Chondrocyte (in vitro differentiated cells): ENCODE data around the gene CTNNBL1. TPM values are rescaled to one million over a fixed set of nuclear protein-coding genes. Genes with fewer than 3 reads are reported as not detected.

ENCODE experiments used
- DNase-seq: peaks from one replicate; pipeline ENCODE4 v3.0.0; 2021; ENCODE audit warnings: mixed read lengths, low spot score
- H3K27ac Mint-ChIP-seq: one replicate; pipeline ENCODE4 v1.8.0; 2021; ENCODE audit warnings: mild to moderate bottlenecking, moderate library complexity, mixed read lengths; ENCODE audit not compliant: unreplicated experiment
- H3K27me3 Mint-ChIP-seq: 2 replicates; pipeline ENCODE4 v1.8.0; 2021; ENCODE audit warnings: low read depth, mixed read lengths
- H3K36me3 Mint-ChIP-seq: 2 replicates; pipeline ENCODE4 v1.8.0; 2021; ENCODE audit warnings: low read depth, mixed read lengths
- H3K4me1 Mint-ChIP-seq: 2 replicates; pipeline ENCODE4 v1.8.0; 2021; ENCODE audit warnings: low read depth, mild to moderate bottlenecking, mixed read lengths
- H3K4me3 Mint-ChIP-seq: one replicate; pipeline ENCODE4 v1.8.0; 2021; ENCODE audit warnings: mild to moderate bottlenecking, moderate library complexity, mixed read lengths; ENCODE audit not compliant: unreplicated experiment
- H3K9me3 Mint-ChIP-seq: 2 replicates; pipeline ENCODE4 v1.8.0; 2021; ENCODE audit warnings: low read depth, mixed read lengths
- CTCF ChIP-seq: fragments of 200-600 bp; sonication (generic); IDR thresholded peaks from 2 replicates; pipeline ENCODE4 v1.5.0; 2021; ENCODE audit warnings: antibody characterized with exemption, mild to moderate bottlenecking, moderate library complexity
- total RNA-seq: library from RNA; stranded (reverse); gene quantifications from 3 replicates; pipeline ENCODE4 v1.2.1, GENCODE V29; 2021

The CTNNBL1 gene
- total RNA-seq, 1 donor from 2014 or later = 36.0 TPM

- DNase-seq = no peak
- Mint-ChIP-seq H3K27me3 (peaks cover 10% of the 10 kb centered on the region), H3K9me3 (no peaks in the 10 kb centered on the region), H3K27ac (no peak overlapping the region), H3K4me3 (no peak overlapping the region), H3K4me1 (no peaks in the 10 kb centered on the region), H3K36me3 (peaks cover 1% of the 10 kb centered on the region)
- TF ChIP-seq CTCF = no peak
Measured at GRCh38 chr20:37882961-37883712, 189.3 kb downstream of the CTNNBL1 start.

GRCh38 chr20:37885042-37885441, 191.2 kb downstream of the CTNNBL1 start:
- no peaks in the 10 kb centered on the region for H3K4me1 Mint-ChIP-seq
- peaks cover 1% of the 10 kb centered on the region for H3K36me3 Mint-ChIP-seq
- no peak overlapping the region for H3K4me3 Mint-ChIP-seq
- no peaks in the 10 kb centered on the region for H3K9me3 Mint-ChIP-seq
- no peak for DNase-seq
- peaks cover 10% of the 10 kb centered on the region for H3K27me3 Mint-ChIP-seq
- no peak overlapping the region for H3K27ac Mint-ChIP-seq
- TF ChIP-seq CTCF = no peak

GRCh38 chr20:37885593-37886503, 192.0 kb downstream of the CTNNBL1 start:
- peaks cover 1% of the 10 kb centered on the region for H3K36me3 Mint-ChIP-seq
- DNase-seq = no peak
- H3K27me3 Mint-ChIP-seq = peaks cover 10% of the 10 kb centered on the region

GRCh38 chr20:37886851-37887297, 193.0 kb downstream of the CTNNBL1 start:
- Mint-ChIP-seq H3K9me3 (no peaks in the 10 kb centered on the region), H3K27ac (no peak overlapping the region), H3K27me3 (peaks cover 10% of the 10 kb centered on the region), H3K36me3 (peaks cover 1% of the 10 kb centered on the region), H3K4me1 (no peaks in the 10 kb centered on the region), H3K4me3 (no peak overlapping the region)
- no peak for DNase-seq
- TF ChIP-seq CTCF = no peak

More at GRCh38 chr20:37885593-37886503, 192.0 kb downstream of the CTNNBL1 start:
- Mint-ChIP-seq H3K27ac (no peak overlapping the region), H3K4me3 (no peak overlapping the region), H3K9me3 (no peaks in the 10 kb centered on the region), H3K4me1 (no peaks in the 10 kb centered on the region)
- TF ChIP-seq CTCF = no peak

- no peak for DNase-seq
- peaks cover 1% of the 10 kb centered on the region for H3K36me3 Mint-ChIP-seq
- TF ChIP-seq CTCF = no peak
- no peak overlapping the region for H3K27ac Mint-ChIP-seq
- H3K9me3 Mint-ChIP-seq = no peaks in the 10 kb centered on the region
- no peaks in the 10 kb centered on the region for H3K4me1 Mint-ChIP-seq
- peaks cover 8% of the 10 kb centered on the region for H3K27me3 Mint-ChIP-seq
- no peak overlapping the region for H3K4me3 Mint-ChIP-seq
Measured at GRCh38 chr20:37888641-37889040, 194.8 kb downstream of the CTNNBL1 start.
